Measurements from ENCODE around the gene ITGB4.
A peak's percentile ranks its signal among the peaks of the same experiment; 100 is the strongest.

Gene ITGB4

DNA sequence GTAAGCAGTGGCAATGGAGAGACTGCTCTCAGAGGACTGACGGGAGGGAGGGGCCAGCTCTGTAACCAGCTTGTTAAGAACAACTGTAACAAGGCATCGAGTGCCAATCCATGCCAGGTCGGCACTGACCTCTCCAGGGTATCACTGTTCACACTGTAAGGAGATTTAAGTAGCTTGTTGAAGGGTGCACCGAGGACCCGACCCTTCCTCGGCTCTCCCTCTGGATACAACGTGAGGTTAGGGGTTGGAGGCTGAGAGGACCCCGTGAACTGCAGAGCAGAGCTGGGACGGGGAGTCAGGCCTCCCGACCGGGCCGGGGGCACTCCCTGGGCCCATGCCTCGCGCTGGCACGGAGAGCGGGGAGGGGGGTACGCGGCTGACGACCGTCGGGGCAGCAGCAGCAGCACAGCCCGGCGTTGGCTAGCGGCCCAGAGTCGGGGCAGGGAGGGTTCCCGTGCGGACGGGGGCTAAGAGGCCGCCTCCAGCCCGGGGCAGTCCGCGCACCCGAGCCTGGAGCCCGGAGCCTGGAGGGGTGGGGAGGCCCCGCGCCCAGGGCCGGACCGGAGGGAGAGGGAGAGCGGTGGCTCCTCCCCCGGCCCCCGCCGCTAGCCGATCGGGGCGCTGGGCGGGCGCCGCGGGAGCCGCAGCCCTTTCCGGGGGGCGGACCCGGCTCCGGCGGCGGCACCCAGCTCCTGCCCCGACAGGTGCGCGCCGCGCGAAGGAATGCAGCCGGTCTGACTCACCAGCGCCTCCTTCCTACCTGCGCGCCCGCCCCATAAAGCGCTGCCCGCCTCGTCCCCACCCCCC, at the start of gene ITGB4:
Gene ITGB4 (plus strand): TSS at position 804 of the 807 bp plus-strand sequence. CDS start 3,245 bp downstream, outside the sequence.
- no peak for DNase-seq (ENCODE audit: low spot score)

DNA sequence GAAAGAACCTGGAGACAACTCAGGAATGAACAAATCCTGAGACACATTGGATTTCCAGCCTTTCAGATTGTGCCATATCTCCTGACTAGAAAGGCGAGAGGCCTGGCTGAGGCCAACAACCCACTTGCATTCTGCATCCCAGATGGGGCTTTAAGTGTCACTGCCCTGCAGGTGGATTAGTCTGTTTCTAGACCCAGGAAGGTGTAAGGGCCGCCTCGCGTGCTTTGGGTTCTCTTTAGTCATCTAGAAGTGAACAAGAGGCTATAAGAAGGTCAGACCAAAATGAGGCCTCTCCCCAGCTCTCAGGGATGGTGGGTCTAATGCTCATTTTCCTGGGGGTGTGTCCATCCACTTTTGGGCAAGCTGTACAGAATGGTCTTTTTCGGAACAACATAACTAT, 49.2 kb upstream of the ITGB4 start:
- no peak for DNase-seq (ENCODE audit: low spot score)

DNA sequence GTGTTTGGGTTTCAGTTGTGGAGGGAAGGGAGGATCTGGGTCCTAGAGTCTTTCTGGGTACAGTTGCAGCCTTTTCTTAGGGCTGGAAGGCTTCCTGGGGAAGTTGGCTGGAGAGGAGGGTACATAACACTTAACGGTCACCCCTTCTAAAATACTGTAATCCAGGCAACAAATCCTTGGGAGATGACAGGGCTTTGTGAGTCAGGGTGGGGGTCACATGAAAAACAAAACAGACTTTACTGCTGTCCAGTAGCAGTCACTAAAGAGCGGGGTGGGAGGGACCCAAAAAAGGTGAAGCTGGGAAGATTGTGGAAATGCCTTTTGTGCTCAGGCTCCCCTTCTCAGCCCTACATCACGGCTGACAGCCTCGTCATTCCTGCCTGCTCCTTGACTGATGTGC, 47.8 kb upstream of the ITGB4 start:
- DNase-seq (ENCODE audit: low spot score): peak; percentile 61

DNA sequence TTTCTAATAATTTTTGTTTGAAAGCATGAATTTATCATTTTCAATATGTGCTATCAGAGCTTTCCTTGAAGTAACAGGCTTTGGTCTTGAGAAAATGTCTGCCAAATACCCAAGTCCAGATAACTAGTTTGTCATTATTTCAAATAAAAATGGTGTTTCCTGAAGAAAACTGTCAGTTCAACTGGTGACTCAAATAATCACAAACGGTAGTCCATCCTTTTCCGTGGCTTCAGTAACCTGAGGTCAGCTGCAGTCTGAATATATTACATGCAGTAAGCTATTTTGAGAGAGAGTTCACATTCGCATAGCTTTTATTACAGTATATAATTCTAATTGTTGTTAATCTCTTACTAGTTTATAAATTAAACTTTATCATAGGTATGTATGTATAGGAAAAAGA, 44.8 kb upstream of the ITGB4 start:
- DNase-seq (ENCODE audit: low spot score): no peak

DNA sequence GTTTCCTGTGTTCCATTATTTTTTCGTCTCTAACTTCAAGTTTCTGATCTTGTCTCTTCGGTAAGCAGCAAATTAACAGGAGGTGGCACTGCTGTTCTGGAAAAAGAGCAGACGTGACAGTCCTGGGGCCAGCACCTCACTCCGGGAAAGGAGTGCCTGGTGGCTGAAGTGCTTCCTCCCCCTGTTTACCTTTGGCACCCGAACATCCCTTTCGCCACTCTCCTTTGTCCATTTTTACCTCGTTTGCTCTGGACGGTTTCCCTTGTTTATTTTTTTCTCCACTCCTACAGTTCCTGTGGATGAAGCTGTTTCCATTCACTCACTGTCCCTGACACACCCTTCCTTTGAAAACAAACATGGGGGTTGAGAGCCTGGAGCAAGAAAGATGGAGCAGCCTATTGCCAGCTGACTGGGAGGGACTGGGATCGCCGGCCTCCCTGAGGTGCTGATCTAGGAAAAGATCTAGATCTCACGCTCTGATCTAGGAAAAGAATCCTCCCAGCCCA, 41.5 kb upstream of the ITGB4 start:
- no peak for DNase-seq (ENCODE audit: low spot score)

DNA sequence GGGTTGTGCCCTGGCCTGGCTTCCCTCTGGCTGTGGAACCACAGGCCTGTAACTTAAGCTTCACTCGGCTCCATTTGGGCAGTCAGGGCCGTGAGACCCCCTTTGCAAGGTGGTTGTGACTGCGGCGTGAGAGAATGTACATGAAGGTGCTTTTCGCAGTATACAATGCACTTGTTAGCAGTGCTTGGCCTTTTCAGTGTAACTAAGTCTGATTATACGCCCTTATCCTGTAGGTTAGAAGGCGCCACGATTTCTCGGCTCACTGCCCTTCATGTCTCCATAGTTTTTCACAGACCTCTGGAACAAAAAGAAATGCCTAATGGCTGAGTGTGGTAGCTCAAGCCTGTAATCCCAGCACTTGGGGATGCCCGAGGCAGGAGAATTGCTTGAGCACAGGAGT, 40.8 kb upstream of the ITGB4 start:
- no peak for DNase-seq (ENCODE audit: low spot score)

DNA sequence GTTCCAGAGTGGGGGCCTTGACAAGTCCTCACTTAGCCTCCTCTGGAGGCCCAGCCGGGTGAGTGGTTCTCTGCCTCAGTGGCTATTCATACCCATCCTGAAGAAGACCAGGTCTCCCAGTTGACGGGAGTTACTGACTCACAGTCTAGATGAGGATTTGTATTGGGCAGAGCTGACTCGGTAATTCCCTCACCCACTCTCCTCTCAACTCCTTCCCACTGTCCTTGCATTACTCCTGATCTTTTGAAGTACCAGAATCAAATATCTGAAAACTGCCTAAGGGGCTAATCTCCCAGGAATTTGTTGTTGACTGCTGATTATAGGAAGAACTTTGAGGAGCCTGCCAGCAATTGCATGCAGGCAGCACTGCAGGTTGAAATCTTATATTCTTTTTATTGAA, 40.0 kb upstream of the ITGB4 start:
- DNase-seq (ENCODE audit: low spot score): peak; percentile 12

DNA sequence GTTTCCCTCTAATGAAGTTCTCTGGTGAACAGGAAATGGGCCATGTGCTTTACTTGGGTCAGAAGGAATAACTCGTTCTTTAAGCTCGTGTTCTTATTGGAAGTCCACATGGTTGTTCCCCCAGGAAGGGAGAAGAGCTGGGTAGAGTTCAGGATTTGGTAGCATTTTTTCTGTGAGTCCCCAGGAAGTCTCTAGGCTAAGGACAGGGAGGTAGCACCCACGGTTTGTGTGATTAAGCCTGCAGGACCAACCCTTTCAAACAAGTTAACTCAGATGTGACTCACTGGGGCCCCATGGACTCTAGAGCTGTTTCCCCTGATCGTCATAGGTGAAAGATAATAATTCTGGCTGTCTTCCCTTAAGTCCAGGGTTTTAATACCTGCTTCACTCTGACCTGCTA, 37.7 kb upstream of the ITGB4 start:
- peak; percentile 81 for DNase-seq (ENCODE audit: low spot score)

DNA sequence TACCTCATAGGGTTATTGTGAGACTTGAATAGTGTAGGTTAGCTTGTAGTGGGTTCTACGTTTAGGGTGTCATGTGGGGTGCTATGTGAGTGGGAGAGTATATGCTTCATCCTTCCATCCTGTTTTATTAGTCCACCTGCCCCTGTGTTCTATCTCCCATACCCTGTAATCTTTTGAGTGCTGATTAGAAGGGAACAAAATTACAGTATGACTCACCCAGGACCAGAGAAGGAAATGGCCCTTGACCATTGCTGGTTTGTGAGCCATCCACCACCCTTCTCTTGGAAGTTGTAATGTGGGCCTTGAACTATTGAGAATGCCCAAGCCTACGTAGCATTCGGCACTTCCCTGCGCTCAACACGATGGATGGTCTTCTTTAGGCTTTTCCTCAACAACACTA, 37.0 kb upstream of the ITGB4 start:
- DNase-seq (ENCODE audit: low spot score): no peak

DNA sequence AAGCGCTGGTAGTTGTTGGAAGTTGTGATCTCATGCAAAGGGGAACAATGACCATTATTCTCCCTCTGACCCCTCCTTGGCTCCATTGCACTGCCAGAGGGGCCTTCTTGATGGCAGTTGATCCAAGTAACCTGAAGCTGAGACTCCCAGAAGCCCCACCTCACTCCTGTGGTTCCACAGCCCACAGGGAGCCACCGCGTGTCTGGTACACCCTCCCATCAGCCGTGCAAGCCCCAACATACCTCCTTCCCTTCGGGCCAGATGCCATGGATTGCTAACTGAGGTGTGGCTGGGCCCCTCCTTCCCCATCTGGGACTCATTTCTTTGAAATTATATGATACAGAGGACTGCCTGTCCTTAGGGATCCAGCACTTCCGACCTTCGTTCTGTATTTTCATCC, 36.3 kb upstream of the ITGB4 start:
- no peak for DNase-seq (ENCODE audit: low spot score)

DNA sequence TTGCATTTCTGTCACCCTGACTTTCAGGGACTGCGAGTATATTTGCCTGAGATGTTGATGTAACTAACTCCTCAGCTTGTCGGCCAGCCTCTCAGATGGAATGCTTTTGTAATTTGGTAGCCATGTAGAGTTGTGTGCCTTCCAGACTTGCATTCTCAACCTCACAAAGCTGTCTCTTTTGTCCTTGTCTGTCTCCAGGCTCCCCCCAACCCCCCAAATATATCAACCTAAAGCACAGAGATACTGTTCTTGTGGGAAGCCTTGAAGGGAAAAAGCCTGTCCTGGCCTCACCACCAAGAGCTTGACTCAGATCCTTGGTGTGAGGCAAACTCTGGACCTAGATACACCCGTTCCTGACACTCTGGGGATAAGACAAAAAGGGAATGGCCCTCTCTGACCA, 35.8 kb upstream of the ITGB4 start:
- DNase-seq (ENCODE audit: low spot score): no peak

DNA sequence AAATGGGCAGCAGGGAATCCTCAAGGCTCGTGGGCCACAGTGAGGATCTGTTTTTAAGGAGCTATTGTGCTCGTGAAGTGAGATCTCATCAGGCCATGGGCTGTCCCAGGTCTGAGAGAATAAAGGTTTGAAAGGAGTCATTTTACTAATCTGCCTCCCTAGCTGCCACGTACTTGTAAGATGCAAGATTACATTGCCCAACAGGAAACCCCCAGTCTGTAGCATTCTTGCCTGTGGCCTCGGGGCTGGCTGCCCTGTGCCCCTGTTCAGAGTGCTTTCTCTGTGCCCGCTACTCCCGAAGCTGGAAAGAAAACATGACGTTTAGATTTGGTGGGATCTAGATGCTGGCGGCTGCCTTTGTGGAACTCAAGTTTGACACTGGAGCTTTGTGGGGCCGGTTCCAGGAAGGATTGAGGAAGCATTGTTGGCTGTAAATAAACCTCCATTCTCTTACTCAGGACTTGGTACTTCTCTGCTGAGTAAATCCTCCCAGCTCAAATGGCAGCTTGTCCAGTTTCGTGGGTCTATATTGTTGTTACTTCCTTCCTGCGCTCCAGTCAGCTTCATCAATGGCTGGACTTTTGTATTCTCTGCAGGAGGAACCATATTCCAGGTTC, 32.9 kb upstream of the ITGB4 start:
- no peak for DNase-seq (ENCODE audit: low spot score)

DNA sequence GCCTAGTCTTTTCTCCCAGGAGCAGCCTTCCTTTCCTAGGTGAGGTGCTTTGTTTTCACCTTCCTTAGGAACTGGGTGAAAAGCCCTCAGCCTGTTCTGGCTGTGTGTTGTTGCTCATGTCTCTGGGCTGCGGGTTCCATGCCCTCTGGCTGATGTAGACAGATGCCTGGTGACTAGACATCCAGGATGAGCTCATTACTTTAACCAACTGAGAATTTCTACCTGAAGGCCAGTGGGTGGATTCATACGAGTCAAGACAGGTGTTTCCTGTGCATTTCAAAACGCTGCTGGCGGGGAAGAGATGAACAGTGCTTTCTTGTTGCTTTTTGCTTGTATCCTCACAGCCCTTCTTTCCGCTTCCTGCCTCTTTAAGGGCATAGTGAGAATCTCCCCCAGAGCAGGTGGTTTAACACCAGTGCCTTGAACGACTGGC, 31.8 kb upstream of the ITGB4 start:
- no peak for DNase-seq (ENCODE audit: low spot score)

DNA sequence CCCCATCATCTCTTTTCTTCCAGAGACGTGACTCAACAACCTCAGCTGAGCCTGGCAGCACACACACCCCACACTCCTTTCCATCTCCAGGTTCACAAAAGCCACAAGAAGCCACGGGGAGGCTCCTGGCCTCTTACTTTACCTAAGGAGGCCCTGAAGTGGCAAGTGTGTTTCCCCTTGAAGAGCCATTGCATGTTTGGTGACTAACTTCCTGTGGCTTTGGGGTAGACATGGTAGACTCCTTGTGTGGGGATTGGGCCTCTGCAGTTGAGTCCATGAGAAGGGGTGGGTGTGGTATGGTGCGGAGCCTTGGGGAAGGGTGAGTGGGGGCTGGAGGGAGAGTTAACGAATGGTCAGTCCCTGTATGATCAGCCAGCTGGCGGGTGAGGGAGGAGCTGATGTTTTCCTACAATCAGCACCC, 29.9 kb upstream of the ITGB4 start:
- no peak for DNase-seq (ENCODE audit: low spot score)

DNA sequence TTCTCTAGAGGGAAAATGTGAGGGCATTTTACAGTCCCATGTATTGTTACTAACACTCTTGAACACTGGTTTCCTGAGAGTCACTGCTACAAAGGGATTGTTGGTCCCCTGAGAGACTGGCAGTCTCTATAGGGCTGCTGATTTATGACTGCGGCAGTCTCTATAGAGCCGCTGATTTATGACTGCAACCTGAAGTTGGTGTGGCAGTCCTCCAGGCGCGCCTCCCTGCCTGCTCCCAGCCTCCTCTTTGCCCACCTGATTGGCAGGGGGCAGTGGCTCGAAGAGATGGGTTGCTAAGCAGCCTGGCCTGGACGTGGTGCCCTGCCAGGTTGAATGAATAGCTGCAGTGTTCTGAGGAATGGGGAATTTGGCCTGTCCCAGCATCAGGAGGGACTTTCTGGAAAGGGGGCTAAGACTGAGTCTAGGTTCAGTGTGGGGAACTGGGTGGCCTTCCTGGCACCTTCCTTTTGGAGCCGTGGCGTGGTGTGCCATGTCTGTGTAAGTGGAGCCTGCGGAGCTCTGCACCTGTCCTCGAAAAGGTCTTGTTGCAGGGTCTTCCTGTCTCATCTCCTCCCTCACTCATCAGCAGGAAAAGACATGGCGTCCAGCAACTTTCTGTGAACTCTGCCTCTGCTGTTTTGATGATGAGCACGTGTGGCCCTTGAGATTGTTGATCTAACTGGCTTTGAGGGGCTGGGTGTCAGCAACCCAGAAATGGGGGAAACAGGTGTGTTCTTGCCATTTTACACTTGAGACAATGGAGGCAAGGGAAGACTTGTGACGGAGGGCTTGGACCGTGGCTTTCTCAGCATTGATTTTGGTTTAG, 29.2 kb upstream of the ITGB4 start:
- DNase-seq (ENCODE audit: low spot score): no peak

DNA sequence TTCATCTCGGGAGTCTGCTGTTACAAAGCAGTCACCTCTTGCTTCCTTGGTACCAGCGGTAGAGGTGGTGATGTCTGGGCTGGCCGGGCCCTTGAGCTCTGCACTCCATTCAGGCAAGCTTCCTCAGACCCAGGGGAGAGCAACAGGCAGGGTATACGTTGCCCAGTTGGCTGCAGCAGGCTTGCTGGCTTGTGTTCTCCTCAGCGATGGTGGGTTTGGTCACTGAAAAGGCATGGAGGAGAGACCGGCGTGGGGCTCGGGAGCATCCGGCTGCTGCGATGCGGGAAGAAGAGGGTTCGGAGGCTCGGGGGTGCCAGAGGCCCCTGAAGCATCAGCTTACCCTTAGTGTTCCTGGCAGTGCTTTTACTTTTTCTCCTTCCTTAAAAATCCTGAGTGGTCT, 28.3 kb upstream of the ITGB4 start:
- no peak for DNase-seq (ENCODE audit: low spot score)

DNA sequence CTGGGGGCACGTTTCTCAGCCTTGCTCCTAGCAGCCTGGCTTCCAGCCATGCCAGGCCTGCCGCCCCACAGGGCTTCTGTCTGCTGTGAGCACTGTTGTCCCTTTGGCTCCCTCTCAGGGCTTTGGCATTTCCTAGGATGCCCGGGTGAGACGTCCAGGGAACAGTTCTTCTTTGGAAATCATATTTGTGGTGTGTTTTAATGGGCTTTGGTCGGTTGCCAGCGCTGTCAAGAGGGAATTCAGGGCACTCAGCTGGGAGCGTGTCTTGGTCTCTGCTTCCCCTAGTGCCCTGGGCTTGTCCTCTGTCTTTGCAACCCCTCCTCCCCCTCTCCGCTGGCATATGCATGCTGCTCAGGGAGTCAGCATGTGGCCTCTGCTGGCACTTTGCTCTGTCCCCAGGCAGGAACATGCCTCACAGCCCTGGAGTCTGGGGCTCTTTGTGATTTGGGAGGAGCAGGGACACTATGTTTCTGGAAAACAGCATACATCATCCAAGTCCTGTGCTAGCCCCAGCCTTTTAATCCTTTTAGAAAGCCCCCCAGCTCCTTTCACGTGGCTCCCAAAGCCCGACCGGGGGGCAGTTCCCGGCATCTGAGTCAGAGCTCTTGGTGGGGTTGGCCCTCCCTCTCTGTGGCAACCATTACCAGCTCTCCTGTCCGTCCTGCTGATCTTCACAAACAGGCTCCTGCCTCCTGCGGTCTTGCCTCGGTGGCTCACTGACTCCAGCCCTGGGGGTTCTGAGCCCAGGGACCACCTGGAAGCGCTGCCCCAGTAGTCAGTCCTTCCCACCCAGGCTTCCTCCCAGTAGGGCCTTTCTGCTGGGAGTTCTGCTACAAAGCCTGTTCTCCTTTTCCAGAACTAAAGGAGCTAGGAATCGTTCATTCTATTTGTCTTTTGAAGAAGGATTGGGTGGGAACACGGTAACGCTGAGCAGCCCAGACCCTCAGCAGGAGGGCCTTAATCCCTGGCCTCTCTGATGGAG, 27.5 kb upstream of the ITGB4 start:
- DNase-seq (ENCODE audit: low spot score): no peak

DNA sequence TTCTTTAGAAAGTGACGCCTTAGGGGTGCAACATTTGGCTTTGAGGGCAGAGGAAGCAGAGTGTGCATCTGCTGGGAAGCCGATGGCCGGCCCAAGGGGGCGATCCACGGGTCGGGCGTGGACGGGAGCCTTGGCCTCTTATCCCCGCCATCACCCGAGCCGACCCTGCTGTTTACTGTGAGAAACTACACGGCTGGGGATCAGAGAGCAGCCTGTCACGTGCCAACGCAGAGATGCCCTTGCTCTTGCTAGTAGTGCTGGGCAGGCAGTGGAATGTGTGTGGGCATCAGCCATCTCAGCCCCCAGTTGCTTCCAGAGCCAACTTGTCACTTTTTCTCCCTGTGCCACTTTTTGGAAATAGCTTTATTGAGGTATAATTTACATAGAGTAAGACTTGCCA, 26.7 kb upstream of the ITGB4 start:
- no peak for DNase-seq (ENCODE audit: low spot score)

DNA sequence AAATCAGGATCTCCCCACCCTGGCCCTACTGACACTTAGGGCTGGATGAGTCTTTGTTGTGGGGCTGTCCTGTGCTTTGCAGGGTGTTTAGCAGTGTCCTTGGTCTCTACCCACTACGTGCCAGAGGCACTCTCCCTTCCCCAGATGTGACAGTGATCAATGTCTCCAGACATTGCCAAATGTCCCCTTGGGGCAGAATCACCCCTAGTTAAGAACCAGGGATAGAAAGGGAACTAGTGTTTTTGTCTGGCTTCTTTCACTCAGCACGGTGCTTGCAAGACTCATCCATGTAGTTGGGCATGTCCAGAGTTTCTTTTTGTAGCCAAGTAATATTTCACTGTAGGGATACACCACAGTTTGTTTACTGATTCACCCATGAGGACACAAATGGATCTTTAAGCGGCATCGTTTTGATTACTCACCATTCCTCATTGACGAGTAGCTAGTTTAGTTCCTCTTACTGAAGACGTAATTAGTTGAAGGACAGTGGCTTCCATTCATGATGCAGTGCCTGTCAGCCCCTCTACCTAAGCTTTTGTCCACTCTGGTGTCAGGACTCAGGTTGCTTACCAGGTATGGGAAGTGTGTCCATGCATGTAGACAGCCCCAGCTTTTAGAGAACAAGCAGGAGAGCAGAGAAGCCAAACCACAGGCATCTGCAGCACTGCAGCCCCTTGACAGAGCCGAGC, 26.0 kb upstream of the ITGB4 start:
- peak; percentile 29 for DNase-seq (ENCODE audit: low spot score)

DNA sequence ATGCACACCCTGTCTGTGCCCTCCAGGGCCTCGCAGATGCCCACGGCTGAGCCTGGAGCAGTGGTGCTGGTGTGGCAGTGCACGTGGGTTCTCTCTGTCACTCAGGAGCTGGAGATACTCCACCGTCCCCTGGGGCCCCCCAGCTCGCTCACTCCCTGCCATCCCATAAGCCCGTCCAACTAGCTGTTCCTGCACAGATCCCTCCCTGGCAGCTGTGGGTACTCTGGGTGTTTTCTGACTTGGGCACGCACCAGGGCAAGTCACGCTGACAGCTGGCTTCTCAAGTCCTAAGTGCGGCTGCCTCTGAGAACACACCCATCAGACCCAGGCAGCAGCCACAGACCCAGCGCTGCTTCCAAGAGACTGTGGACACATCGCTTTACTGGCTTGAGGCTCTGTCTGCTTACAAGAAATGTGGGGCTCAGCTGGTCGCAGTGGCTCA, 25.4 kb upstream of the ITGB4 start:
- DNase-seq (ENCODE audit: low spot score): no peak

Measured in RKO (cell line).